CD4-positive, alpha-beta T cell treated with Interleukin-17A for 1 hour (primary cell): ENCODE results near the gene LIPC.

Source experiments
- DNase-seq: peaks from one replicate; pipeline ENCODE4 v3.0.0-alpha.2; 2020

LIPC gene

DNA sequence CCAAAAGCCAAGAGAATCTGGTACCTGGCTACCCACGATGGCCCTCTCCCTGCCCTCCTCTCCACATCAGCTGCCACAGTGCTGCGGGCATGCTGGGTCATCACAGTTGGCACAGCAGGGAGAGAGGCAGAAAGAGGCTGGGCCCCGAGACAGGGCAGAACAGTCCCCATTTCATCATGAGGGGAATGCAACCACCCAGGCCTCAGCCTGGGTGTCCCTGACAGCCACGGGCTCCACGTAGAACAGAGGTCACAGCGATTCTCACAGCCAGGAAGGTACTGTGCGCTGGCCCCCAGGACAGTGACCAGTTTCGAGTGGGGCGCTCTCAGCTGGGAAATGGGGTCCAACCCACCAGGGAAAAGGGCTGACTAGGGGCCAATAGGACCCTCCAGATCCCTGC, 6.3 kb downstream of the LIPC start:
- no peak for DNase-seq

- DNase-seq: peak; percentile 46
Observed at GRCh38 chr15:58438956-58439355, 7.2 kb downstream of the LIPC start.

- DNase-seq: no peak
Observed at GRCh38 chr15:58440158-58440910, 8.5 kb downstream of the LIPC start.

DNA sequence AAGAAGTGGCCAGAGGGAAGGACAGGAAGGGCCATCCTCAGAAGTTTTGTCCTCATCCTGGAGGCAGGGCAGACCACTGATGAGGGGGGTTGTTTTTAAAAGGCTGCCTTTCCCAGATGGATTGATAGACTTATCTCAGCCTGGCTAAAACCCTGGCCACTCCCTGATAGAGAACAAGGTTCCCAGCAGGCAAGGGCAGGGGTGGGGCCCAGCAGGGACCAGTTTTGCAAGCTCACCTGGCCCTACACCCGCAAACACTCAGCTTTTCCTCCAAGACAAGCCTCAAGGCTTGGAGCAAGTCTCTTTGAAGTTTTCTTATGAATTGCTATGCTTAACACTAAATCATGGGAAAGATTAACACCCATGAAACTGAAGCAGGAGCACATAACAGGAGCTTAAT, 9.1 kb downstream of the LIPC start:
- no peak for DNase-seq

DNA sequence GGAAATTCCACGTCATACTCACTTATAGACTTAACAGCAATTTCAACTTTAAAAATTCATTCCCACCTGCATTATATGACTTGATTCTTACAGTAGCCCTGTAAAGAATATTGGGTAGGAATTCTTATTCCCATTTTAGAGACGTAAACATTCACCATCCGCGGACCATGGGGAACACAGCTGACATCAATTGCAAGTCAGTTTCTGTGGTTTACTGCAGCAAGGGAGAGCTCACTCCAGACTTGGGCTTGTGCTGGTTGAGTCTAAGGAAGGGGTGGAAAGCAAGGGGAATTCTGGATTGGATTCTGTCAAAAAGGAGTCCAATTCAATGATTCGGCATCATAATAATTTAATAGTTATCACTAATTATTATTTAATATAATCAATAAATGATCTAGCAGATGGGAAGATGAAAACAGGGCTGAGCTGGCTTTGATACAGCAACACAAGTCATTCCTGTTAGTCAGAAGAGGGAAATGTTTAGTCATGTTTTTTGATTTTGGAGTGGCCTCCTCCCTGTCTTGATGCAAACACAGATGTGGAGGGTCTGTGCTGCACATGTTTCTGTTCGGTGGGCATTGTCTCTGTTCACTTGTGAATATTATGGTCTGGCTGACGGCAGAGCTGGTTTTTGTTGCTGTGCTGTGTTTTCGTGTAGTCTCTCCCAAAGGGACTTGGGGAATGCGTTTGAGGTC, 9.7 kb downstream of the LIPC start:
- DNase-seq: no peak

DNA sequence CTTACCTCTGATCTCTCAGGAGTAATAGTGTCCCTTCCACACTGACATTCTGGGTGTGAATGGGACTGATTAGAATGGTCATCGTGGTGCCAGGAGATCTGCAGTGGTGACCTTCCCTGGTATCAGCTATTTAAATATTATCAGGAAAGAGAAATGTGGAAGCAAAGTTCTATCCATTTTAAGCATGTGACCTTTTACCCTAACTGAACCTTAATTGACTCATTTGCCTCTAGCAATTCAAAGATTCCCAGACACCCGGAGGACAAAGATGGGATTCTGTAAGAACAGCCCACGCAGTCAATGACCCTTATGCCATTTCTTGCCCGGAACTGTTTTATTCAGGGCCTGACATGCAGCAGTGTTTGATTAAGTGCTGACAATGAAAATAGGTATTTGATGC, 10.3 kb downstream of the LIPC start:
- no peak for DNase-seq

DNA sequence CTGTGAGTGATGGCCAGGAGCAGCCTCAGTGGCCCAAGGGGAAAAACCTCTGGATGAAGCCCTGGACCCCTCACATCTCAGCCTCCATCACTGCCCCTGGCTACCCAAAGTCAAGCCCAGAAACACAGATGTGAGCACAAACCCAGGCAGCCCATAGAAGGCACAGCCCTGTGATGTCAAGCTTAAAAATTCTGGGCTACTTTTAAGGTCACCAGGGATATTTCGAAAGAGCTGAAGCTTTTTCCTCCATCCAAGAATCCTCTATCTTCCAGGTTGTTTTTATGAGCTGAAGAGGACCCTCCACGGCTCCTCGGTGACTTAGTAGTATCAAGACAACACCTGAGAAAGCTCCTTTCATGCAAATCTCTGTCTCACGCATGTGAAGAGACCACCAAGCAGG, 11.5 kb downstream of the LIPC start:
- no peak for DNase-seq

DNA sequence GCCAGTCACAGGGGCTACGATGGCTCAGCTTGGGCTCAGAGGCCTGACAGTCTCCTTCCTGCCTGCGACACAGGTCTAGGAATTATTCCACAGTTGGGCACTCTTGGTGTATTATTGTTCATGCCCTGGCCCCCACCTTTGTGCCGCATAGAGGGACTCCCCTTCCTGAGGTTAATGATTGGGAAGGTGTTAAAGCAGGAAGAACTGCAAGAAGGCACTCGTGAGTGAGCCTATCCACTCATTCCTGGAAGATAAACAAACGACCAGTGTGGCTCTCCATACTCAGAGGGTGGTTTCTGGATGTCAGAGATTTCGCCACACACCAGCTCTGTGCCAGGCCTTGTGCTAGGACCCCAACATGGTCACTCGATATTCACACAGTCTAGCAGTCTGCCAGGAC, 12.3 kb downstream of the LIPC start:
- no peak for DNase-seq

DNA sequence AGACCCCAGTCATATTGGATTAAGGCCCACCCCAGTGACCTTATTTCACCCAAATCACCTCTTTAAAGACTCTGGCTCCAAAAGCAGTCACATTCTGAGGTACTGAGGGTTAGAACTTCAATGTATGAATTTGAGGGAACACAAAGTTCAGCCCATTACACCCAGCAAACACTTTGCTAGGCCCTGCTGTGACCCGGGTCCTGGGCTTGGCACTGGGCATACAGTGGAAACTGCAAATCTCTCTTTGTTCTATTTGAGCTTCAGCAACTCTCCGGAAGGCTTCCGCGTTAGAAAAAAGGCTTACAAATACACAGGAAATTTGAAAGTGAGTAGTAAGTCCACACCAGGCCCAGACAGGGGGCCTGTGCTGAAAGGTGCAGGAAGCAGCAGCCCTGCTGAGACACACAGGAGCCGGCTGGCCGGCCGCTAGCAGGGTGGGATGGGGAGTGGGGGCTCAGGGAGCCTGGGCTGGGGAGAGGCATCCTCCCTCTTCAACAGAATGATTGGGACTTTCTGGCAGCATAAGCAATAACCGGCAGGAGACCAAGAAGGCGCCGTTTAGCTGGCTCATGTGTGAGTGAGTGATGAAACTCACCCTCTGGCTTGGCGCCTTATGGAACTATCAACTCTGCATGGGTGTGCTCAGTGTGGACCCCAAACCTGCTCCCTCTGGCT, 13.0 kb downstream of the LIPC start:
- DNase-seq: no peak

DNA sequence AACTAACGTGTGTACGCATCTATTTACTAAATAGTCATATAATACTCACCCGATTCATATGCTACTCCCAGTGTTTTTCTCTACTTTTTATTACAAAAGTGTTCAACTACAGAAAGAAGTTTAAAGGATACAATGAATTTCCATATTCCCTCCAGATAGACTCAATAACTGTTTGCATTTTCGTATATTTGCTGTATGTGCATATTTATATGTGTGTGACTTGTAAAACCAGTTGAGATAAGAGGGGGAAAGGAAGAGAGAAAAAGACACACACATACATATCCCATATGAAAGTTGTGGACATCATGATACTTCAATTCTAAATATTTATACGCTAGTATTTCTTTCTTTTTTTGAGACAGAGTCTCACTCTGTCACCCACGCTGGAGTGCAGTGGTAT, 14.1 kb downstream of the LIPC start:
- no peak for DNase-seq

DNA sequence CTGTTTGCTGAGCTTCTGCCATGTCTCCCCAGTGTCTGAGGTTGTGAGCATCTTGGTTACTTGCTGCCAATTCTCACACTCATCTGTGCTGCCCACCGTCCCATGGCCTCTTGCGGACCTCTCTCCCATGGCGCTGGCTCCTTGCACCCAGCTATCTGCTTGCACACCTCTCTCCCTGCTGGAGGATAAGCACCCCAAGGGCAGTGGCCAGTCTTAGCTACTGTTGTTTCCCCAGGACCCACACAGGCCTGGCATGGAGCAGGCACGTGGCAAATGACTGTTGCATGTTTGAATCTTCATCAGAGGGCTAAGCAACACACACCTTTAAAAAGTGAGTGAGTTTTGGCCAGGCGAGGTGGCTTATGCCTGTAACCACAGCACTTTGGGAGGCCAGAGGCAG, 14.7 kb downstream of the LIPC start:
- DNase-seq: no peak

GRCh38 chr15:58447271-58448010, 15.7 kb downstream of the LIPC start:
- no peak for DNase-seq

- DNase-seq: no peak
Observed at GRCh38 chr15:58448331-58448730, 16.5 kb downstream of the LIPC start.

DNA sequence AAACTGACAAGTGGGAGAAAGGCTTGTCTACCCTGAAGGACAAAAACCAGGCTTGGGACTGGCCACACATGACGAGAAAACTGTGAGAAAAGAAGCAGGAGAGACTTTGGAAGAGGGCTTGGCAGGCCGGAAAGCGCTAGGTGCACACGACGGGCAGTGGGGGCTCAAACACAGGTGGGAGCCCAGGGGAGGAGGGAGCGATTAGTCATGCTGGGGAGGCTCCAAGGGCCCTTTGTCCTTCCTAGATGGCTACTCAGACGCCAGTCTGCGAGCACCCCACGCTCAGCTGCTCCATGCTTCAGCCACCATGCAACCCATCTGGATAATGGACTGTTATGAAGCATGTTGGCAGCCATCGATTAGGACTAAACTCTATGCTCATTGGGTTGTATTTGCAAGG, 17.1 kb downstream of the LIPC start:
- no peak for DNase-seq

- DNase-seq: no peak
Observed at GRCh38 chr15:58451826-58452225, 20.0 kb downstream of the LIPC start.

DNA sequence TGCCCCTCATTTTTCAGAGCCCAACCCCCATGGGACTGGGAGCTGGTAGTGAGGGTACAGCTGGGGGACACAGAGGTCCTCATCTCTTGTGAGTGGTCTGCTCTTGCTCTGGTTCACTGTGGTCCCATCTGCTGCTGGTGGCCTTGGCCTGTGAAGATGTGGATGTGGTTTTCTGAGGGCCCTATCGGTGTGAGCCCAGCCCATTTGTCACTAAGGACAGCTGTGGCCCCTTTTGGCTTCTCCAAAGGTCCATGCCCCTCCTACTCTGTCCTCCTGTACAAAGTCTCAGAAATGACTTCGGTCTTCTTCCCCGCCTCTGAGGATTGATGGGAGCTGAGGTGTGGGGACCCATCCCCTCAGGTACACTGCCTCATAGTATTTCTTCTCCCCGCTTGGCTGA, 21.0 kb downstream of the LIPC start:
- DNase-seq: no peak

GRCh38 chr15:58453931-58454793, 22.4 kb downstream of the LIPC start:
- DNase-seq: no peak

GRCh38 chr15:58454950-58455401, 23.2 kb downstream of the LIPC start:
- no peak for DNase-seq

- DNase-seq: no peak
Observed at GRCh38 chr15:58457466-58457965, 25.7 kb downstream of the LIPC start.

GRCh38 chr15:58458076-58458475, 26.3 kb downstream of the LIPC start:
- no peak for DNase-seq

GRCh38 chr15:58459045-58459444, 27.3 kb downstream of the LIPC start:
- no peak for DNase-seq

- DNase-seq: no peak
Observed at GRCh38 chr15:58459560-58459959, 27.8 kb downstream of the LIPC start.
